Iris pigment epithelial cell (primary cell): ENCODE measurements around the gene APOB.

Experiments used
- DNase-seq: peaks from one replicate; pipeline ENCODE4 v3.0.0-alpha.2; 2011; ENCODE audit warnings: low read depth

Gene APOB

GRCh38 chr2:21002814-21003192, 41.1 kb downstream of the APOB start:
- no peak for DNase-seq

DNA sequence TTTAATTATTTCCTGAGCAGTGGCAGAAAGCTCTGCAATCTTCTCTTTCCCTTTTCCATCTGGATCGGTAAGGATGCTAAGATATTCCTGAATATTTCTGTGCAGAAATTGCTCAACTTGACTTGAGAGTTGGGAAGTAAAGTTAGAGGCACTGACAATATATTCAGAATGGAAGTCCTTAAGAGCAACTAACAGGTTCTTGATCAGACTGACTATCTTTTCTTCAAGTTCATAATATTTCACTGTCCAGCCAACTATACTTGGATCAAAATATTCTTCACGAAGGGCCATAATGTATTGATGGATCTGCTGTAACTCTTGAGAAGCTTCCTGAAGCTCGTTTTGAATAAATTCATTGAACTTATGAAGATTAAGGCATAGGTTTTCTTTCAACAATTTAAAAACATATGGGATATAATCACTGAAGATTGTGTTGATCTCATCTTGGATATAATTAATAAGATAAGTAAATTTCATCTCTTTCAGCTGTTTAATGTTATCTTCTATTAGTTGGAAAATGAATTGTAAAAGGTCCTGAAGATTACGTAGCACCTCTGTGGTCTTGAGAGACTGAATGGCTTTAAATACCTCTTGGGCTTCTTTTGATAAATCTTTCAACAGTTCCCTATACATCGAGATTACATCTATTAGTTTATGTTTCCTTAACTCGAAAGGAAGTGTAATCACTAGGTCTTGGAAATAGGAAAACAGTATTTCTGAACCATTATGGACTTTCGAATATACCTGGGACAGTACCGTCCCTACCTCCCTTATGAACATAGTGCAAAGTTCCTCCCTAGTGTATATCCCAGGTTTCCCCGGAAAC, 41.7 kb downstream of the APOB start:
- no peak for DNase-seq

GRCh38 chr2:21001225-21001946, 42.5 kb downstream of the APOB start:
- DNase-seq, result no peak

DNA sequence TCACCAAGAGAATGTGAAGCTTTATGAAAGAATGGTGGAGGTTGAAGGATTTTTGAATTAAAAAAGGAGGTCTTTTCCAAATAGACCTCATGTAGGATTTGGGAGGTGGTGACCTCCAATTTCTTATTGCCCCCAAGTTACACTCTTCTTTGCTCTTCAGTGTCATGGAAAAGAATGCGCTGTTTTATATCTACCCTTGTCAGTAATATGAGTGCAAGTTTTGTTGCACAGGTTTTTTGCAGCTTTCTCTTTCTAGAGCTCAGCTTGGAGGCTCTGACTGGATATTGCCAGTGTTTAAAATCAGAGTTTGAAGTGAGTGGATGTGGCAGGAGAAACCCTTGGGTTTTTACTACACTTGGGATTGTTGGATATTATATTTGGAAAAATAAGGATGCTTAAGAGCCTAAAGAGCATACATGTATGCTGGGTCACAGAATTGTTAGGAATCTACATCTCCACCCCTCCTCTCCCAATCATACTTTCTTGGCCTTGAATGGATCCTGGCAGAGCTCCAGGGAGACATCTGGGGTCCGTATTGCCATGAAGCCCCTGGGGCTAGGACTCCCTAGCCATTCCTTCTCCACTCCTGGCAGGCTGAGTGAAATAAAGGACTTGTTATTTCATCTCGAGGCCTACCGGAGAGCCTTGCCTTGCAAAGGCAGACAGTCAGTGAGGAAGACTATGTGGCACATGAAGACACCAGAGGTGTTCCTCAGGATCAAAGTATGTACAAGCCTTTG, 43.8 kb downstream of the APOB start:
- DNase-seq, result no peak

DNA sequence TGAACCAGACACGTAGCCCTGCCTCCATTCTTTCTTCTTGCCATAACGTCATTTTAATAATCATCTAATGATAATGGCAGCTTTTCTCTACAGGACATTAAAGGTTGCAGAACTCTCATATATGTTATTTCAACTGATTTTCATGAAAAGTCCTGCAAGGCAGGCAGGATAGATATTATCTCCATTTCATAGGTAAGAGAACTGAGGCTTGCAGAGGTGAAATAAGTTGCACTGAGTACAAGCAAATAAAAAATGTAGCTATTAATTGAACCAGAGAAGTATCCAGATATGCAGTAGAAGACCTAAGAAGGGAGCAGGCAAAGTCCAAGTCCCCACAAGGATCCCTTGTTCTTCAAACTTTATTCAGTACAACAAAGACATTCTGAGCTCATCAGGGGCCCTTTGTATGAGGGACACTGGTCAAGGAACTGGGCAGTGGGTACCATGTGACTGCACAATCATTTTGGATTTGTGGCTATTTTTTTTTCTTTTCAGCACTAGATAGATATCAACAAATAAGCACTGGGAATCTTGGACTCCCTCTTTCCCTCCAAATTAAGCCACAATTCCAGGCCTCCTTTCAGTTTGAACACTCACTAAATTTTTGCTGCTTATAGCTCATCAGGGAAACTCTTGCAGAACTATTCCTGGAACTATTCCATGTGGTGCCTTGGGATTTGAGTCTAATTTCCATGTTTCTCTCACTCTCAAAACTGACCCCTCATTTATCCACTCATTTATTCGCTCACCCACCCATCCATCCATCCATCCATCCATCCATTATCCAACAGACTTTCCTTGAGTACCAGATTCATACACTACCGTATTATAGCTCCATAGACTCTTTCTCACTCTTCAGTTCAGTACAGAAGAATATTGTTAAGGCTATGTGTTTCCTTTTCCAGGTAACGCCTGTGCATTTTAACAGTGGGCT, 44.6 kb downstream of the APOB start:
- no peak for DNase-seq

DNA sequence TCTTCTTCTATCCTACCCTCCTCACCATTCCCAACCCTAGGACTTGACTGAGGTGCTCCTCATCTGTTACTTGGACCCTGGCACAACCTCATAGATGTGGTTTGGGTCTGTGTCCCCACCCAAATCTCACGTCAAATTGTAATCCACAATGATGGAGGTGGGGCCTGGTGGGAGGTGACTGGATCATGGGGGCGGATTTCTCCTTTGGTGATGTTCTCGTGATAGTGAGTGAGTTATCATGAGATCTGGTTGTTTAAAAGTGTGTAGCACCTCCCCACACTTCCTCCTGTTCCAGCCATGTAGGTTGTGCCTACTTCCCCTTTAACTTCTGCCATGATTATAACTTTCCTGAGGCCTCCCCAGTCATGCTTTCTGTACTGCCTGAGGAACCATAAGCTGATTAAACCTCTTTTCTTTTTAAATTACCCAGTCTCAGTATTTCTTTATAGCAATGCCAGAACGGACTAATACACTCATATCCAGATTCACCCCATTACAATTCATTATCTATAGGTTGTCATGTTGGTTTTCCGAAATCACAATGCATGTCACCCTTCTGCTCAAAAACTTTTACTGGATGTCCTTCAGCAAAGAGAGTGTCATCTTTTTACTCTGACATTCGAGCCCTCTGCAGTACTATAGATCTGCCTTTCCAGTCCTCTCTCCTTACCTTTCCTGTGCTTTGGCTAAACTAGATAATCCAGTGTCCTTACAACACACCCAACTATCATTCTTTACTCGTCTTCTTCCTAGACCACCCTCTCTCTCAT, 45.7 kb downstream of the APOB start:
- DNase-seq, result no peak

DNA sequence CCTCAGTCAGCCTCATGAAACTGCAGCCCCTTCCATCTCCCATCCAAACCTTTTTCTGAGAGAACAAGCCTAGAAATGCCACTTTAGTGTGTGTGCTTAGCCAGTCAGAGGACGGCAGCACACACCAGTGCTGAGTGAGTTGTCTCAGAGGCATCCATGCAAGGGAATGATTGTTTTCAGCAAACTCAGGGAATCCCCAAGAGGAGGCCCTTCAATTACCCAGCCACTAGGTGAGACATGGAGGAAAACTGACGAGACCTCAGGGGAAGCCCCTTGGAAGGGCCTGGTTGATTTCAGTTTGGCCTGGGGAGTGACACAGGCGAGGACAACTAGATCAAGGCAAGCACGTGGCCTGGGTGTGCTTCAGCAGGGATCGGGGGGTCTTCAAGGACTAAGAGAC, 49.7 kb downstream of the APOB start:
- DNase-seq, result no peak

- peak; percentile 51 for DNase-seq
Measured at GRCh38 chr2:20992201-20992711, 51.6 kb downstream of the APOB start.

DNA sequence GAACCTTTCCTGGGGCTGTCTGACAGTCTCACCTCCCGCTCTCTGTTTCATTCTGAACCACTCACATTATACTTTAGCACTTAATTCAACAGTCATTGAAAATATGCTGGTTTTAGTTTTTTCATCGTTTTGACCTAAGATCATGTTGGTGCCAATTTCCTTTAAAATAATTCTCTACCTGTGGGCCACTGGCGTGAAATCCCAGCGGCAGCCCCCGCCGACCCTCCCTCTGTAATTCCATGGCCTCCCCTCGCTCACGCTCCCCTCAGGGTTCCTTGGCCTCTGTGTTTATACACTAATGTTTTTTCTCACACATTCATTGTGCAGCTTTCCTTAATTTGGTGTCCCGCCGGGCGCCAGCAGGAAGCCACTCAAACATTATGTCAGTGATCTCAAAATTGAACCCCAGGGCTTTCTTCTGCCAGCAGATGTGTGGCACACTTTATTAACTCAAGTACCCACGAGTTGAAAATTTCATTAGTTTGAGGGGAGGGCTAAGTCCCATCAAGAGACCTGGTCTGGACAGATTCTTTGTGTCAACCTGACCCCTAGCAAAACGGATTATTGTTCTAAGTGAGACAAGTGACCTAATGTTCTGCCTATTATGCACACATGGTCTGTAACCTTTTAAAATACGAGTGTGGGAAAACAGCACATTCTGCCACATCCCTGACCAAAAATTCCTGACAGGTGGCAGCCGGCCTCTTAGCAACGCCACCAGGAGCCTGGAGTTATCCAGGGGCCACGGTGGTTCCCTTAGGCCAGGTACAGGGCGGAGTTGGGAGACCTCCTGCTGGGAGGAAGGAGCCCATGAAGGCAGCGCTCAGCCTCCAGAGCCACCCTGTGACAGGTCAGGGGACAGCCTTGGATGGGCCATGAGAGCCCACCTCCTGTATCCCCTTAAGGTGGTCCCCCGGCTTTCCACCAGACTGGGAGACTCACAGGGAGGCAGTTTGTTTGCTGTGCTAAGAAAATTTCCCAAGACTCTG, 53.1 kb downstream of the APOB start:
- DNase-seq, result no peak

GRCh38 chr2:20989404-20989803, 54.5 kb downstream of the APOB start:
- DNase-seq, result no peak

GRCh38 chr2:20988905-20989304, 55.0 kb downstream of the APOB start:
- DNase-seq, result no peak

DNA sequence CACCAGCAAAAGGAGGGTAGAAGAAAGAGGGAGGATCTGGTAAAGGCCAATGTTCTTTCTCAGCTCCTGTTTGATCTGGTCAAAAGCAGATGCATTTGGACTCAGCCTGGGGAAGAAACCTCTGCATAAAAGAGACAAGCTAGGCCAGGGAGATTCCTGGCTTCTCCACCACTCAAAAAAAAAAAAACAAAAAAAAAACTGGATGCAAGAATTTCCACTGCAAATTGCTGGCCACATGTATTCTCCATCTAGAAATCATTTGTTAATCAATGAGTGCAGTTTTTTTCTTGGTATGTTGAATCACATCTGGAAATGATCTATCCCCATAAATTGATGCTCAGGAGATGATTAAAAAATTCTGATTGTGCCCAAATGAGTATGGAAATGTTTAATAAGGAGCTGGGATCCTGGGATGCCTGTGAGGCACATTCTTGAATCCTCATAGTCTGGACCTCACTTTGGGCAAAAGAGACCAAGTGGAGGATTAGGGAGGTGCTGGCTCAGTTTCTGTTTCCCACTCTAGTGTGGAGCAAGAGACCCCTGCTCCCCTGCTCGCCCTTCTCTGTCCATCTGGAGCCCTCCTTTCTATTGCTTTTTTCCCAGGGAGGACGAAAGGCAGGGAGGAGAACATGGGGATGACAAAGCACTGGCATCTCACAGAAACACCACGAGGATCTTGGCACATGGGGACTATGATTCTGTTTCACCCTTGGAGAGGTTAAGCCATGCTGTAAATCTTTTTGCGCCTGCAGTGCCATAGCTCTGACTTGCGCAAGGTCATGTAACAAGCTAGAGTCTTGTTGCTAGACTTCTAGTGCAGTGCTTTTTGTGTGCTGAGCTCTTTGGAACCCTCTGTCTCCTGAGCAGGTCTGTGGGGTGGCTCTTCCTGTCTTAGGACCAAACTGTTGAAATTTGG, 57.6 kb downstream of the APOB start:
- no peak for DNase-seq

GRCh38 chr2:20985062-20985461, 58.8 kb downstream of the APOB start:
- DNase-seq, result no peak

DNA sequence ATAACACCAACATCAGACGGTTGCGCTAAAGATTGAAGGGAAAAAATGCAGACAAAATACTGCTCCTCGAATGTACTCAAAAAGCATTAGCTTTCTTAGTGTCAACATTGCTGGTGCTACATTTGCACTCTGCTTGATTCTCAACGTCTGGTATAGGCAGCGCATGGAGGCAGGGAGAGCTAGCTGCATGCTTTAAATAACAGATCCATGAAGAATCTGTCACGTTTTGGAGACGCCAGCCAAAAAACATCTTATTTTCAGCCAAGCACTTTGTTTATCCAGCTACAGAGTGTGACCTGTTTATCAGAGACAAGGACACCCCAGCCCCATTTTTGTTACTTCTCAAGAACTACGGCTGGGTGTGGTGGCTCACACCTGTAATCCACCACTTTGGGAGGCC, 59.5 kb downstream of the APOB start:
- no peak for DNase-seq

DNA sequence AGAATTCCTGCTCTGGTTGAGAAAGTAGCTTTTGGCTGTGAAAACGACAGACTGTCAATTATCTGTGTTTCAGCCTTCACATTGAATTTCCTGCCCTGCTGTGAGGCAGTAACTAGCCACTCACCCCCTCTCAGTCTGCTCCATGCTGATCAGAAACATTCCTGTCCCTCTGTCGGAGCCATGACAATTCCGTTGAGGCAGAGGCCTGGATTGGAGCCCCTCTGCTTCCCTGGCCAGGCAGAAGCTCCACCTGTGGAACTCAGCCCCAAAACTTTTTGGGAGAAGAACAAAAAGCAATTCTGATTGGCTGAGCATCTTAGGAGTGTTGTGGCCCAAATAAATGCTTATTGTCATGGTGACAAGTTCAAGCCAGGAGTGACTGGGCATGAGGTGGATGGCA, 60.0 kb downstream of the APOB start:
- DNase-seq, result no peak

DNA sequence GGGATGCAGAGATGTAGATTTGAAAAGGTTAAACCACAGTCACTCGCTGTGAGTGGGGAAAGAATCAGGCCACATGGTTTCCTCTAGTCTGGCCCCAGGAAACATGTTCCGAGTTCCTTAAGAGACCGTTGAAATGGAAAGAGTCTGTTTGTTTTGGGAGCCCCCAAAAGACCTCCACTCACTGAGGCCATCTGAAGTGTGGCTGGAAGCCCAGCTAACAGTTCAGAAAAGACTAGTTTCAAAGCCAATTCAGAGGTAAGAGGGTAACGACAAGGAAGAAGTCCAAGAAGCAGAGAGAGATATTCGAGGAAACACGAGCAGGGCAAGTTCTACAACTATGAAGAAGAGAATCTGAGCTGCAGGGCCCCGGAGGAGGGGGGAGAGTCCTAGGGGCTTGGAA, 61.0 kb downstream of the APOB start:
- DNase-seq, result no peak

DNA sequence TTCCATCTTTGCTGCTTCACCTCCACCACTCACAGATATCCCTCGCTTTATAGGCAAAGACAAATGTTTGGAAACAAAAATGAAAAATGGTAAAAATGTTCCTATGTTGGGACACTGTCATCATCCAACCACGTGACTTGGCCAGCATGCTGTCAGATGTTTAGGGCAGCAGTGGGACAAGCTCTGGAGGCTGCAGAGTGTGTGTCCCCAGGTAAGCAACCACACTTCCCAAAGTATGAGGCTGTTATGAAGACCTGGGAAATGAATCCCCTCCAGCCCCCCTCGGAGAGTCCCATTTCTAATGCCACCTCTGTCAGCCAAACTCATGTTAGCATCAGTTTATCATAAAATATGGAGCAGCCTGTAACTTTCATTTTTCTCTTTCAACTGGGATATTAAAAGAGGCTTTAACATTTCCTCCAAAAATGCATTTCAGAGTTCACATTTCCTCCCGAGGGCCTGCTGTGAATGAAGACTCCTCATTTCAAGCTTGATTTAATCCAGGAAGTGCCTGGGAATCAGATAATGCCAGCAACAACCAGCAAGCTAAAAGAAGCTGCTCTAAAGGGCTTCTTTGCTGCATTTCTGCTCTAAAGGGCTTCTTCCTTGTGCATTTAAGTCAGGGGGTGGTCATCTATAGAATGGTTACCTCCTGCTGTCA, 66.2 kb downstream of the APOB start:
- no peak for DNase-seq

- DNase-seq, result no peak
Measured at GRCh38 chr2:20976527-20976926, 67.3 kb downstream of the APOB start.
